IgD-negative memory B cell (primary cell): ENCODE measurements around the gene INAFM1. TPM values are rescaled to one million over a fixed set of nuclear protein-coding genes. Genes with fewer than 3 reads are reported as not detected.

Experiments used
- H3K27ac Mint-ChIP-seq, 3 donors: one replicate each; pipeline ENCODE4 v1.8.0; 2020 to 2022; ENCODE audit warnings: mild to moderate bottlenecking in 3 of 3, mixed read lengths in 3 of 3, moderate library complexity in 1 of 3
- H3K27me3 Mint-ChIP-seq: one replicate; pipeline ENCODE4 v1.8.0; 2021; ENCODE audit warnings: mixed read lengths
- H3K36me3 Mint-ChIP-seq: one replicate; pipeline ENCODE4 v1.8.0; 2020; ENCODE audit warnings: mild to moderate bottlenecking, mixed read lengths
- H3K4me1 Mint-ChIP-seq, 3 donors: one replicate each; pipeline ENCODE4 v1.8.0; 2020 to 2022; ENCODE audit warnings: mixed read lengths in 3 of 3, mild to moderate bottlenecking in 1 of 3
- H3K4me3 Mint-ChIP-seq, 4 donors: one replicate each; pipeline ENCODE4 v1.8.0; 2020 to 2022; ENCODE audit warnings: mild to moderate bottlenecking in 4 of 4, mixed read lengths in 4 of 4, moderate library complexity in 3 of 4
- H3K9me3 Mint-ChIP-seq, 3 donors: one replicate each; pipeline ENCODE4 v1.8.0; 2020 to 2021; ENCODE audit warnings: mixed read lengths in 3 of 3, mild to moderate bottlenecking in 1 of 3
- polyA plus RNA-seq: library from polyadenylated mRNA; unstranded; fragments of 300-500 nt; fragmentation: Illumina TruSeq; gene quantifications from one replicate; pipeline ENCODE4 v1.2.3, GENCODE V29; 2021

Gene INAFM1
- polyA plus RNA-seq, 1 donor from 2014 or later = 2.3 TPM

- Mint-ChIP-seq H3K4me3 (peak overlapping the region in 1 of 4 donors; percentile 26), H3K36me3 (no peaks in the 10 kb centered on the region), H3K27me3 (peaks cover 10% of the 10 kb centered on the region), H3K27ac (no peak overlapping the region), H3K4me1 (peaks cover 13 to 22% (median 14%) of the 10 kb centered on the region in 3 donors), H3K9me3 (peaks cover 0 to 5% (median 0%) of the 10 kb centered on the region in 3 donors)
Measured at GRCh38 chr19:47305309-47305751, 30.6 kb downstream of the INAFM1 start.

DNA sequence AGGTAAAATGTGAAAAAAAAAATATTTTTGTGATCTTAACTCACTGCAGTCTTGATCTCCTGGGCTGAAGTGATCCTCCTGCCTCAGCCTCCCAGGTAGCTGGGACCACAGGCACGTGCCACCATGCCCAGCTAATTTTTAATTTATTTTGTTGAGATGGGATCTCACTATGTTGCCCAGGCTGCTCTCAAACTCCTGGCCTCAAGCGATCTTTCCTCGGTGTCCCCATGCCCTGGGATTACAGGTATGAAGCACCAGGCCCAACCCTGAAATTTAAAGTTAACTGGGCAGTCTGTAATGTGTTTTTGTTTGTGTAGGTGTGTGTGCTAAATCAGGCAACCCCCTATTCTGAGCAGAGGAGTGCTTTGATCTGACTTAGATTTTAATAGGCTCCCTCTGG lies 31.6 kb downstream of the INAFM1 start:
- peaks cover 0 to 5% (median 0%) of the 10 kb centered on the region in 3 donors for H3K9me3 Mint-ChIP-seq
- no peaks in the 10 kb centered on the region for H3K36me3 Mint-ChIP-seq
- peaks cover 11% of the 10 kb centered on the region for H3K27me3 Mint-ChIP-seq
- H3K4me1 Mint-ChIP-seq = peaks cover 13 to 17% (median 13%) of the 10 kb centered on the region in 3 donors
- no peak overlapping the region for H3K4me3 Mint-ChIP-seq
- no peak overlapping the region for H3K27ac Mint-ChIP-seq

DNA sequence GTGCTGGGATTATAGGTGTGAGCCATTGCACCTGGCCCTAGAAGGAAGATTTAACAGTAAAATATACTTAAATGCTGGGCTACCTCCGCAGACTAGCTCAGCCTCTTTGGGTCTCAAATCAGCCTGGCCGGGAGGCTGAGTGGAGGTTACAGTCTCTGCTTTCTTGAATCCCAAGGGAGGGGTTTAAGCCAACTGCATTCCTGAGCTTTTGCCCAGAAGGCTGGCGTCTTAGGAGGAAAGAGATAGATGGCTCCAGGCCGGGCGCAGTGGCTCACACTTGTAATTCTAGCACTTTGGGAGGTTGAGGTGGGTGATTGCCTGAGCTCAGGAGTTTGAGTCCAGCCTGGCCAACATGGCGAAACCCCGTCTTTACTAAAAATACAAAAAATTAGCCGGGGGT lies 34.4 kb downstream of the INAFM1 start:
- Mint-ChIP-seq H3K36me3 (no peaks in the 10 kb centered on the region), H3K27ac (no peak overlapping the region), H3K9me3 (peaks cover 0 to 7% (median 0%) of the 10 kb centered on the region in 3 donors), H3K4me1 (peaks cover 3 to 6% (median 4%) of the 10 kb centered on the region in 3 donors), H3K4me3 (no peak overlapping the region), H3K27me3 (peaks cover 14% of the 10 kb centered on the region)

GRCh38 chr19:47309608-47310007 lies 34.9 kb downstream of the INAFM1 start, which contains the start of gene C5AR1:
C5AR1 (plus strand) TSS chr19:47309861; CDS start chr19:47309896, 35 bp downstream.
- H3K27me3 Mint-ChIP-seq = peaks cover 14% of the 10 kb centered on the region
- H3K4me3 Mint-ChIP-seq = no peak within 1 kb of the TSS
- H3K36me3 Mint-ChIP-seq = no peaks in the 10 kb centered on the region
- peaks cover 0 to 7% (median 0%) of the 10 kb centered on the region in 3 donors for H3K9me3 Mint-ChIP-seq
- peaks cover 3 to 6% (median 4%) of the 10 kb centered on the region in 3 donors for H3K4me1 Mint-ChIP-seq
- peak within 1 kb of the TSS in 1 of 3 donors; percentile 53 for H3K27ac Mint-ChIP-seq

- peaks cover 2% of the 10 kb centered on the region in 3 donors for H3K4me1 Mint-ChIP-seq
- no peak overlapping the region for H3K27ac Mint-ChIP-seq
- H3K27me3 Mint-ChIP-seq = peaks cover 12% of the 10 kb centered on the region
- H3K9me3 Mint-ChIP-seq = peaks cover 0 to 7% (median 3%) of the 10 kb centered on the region in 3 donors
- no peaks in the 10 kb centered on the region for H3K36me3 Mint-ChIP-seq
- H3K4me3 Mint-ChIP-seq = no peak overlapping the region
Measured at GRCh38 chr19:47310323-47310722, 35.6 kb downstream of the INAFM1 start.

- no peaks in the 10 kb centered on the region for H3K36me3 Mint-ChIP-seq
- H3K9me3 Mint-ChIP-seq = peaks cover 0 to 7% (median 3%) of the 10 kb centered on the region in 3 donors
- H3K4me1 Mint-ChIP-seq = no peaks in the 10 kb centered on the region
- peak overlapping the region in 1 of 3 donors; percentile 53 for H3K27ac Mint-ChIP-seq
- H3K4me3 Mint-ChIP-seq = peak overlapping the region in 1 of 4 donors; percentile 17
- H3K27me3 Mint-ChIP-seq = peaks cover 10% of the 10 kb centered on the region
Measured at GRCh38 chr19:47310819-47311218, 36.1 kb downstream of the INAFM1 start.

GRCh38 chr19:47312366-47313006 lies 37.8 kb downstream of the INAFM1 start:
- Mint-ChIP-seq H3K27me3 (peaks cover 7% of the 10 kb centered on the region), H3K36me3 (no peaks in the 10 kb centered on the region), H3K27ac (no peak overlapping the region), H3K4me3 (no peak overlapping the region), H3K9me3 (peaks cover 0 to 4% (median 3%) of the 10 kb centered on the region in 3 donors), H3K4me1 (no peaks in the 10 kb centered on the region)

DNA sequence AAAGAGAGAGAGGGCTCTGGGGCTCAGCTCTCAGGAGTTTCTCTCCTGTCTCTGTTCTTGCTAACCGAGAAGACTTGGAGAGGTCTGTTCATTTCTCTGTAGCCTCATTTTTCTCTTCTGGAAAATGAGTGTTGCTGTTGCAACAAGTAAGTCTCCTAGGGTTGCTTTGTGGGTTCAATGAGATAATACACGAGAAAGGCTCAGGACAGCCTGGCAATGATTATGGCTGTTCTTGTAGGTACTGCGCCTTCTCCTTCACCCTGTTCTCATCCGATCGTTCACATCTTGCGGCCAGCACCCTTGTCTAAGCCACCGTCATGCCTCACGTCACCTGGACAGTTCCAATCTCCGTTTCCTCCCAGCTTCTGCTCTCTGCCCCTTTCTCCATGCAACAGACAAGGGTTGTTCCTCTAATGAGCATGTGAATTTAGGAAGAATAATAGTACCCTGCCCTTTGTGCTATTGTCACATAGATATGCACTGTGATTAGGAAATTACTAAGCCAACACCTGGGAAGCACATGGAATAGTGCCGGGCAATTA lies 39.1 kb downstream of the INAFM1 start:
- Mint-ChIP-seq H3K27me3 (peaks cover 10% of the 10 kb centered on the region), H3K4me1 (no peaks in the 10 kb centered on the region), H3K27ac (no peak overlapping the region), H3K36me3 (no peaks in the 10 kb centered on the region), H3K9me3 (peaks cover 0 to 4% (median 3%) of the 10 kb centered on the region in 3 donors), H3K4me3 (no peak overlapping the region)

- Mint-ChIP-seq H3K9me3 (peaks cover 0 to 4% (median 3%) of the 10 kb centered on the region in 3 donors), H3K27ac (no peak overlapping the region), H3K36me3 (no peaks in the 10 kb centered on the region), H3K4me3 (no peak overlapping the region), H3K27me3 (peaks cover 8% of the 10 kb centered on the region), H3K4me1 (no peaks in the 10 kb centered on the region)
Measured at GRCh38 chr19:47315125-47315821, 40.6 kb downstream of the INAFM1 start.

GRCh38 chr19:47316513-47316912 lies 41.8 kb downstream of the INAFM1 start:
- Mint-ChIP-seq H3K27me3 (peaks cover 6% of the 10 kb centered on the region), H3K9me3 (peaks cover 0 to 4% (median 3%) of the 10 kb centered on the region in 3 donors), H3K4me1 (no peaks in the 10 kb centered on the region), H3K4me3 (no peak overlapping the region), H3K27ac (no peak overlapping the region), H3K36me3 (no peaks in the 10 kb centered on the region)

GRCh38 chr19:47319923-47320871 lies 45.5 kb downstream of the INAFM1 start:
- Mint-ChIP-seq H3K27me3 (peaks cover 9% of the 10 kb centered on the region), H3K27ac (no peak overlapping the region), H3K9me3 (peaks cover 0 to 1% (median 0%) of the 10 kb centered on the region in 3 donors), H3K4me1 (no peaks in the 10 kb centered on the region), H3K36me3 (no peaks in the 10 kb centered on the region), H3K4me3 (peak overlapping the region in 1 of 4 donors; percentile 55)

DNA sequence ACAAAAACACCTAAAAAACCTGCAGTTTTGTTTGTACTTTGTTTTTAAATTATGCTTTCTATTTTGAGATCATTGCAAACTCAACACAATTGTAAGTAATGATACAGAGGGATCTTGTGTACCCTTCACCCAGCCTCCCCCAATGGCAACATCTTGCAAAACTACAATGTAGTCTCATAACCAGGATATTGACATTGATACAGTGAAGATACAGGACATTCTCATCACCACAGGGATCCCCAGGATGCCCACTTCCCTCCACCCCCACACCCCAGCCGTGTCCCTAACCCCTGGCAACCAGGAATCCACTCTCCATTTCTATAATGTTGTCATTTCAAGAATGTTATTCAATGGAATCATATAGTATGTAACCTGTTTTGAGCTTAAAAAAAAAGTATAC lies 46.9 kb downstream of the INAFM1 start:
- Mint-ChIP-seq H3K36me3 (no peaks in the 10 kb centered on the region), H3K27ac (no peak overlapping the region), H3K4me1 (no peaks in the 10 kb centered on the region), H3K27me3 (peaks cover 15% of the 10 kb centered on the region), H3K9me3 (no peaks in the 10 kb centered on the region), H3K4me3 (no peak overlapping the region)

DNA sequence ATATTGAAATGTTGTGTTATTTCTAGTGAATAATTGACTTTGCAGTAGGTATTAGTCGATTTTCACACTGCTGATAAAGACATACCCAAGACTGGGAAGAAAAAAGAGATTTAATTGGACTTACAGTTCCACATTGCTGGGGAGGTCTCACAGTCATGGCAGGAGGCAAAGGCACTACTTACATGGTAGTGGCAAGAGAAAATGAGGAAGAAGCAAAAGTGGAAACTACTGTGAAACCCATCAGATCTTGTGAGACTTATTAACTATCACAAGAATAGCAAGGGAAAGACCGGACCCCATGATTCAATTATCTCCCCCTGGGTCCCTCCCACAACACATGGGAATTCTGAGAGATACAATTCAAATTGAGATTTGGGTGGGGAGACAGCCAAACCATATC lies 47.4 kb downstream of the INAFM1 start:
- no peak overlapping the region for H3K4me3 Mint-ChIP-seq
- no peaks in the 10 kb centered on the region for H3K9me3 Mint-ChIP-seq
- H3K27me3 Mint-ChIP-seq = peaks cover 18% of the 10 kb centered on the region
- H3K27ac Mint-ChIP-seq = no peak overlapping the region
- no peaks in the 10 kb centered on the region for H3K4me1 Mint-ChIP-seq
- no peaks in the 10 kb centered on the region for H3K36me3 Mint-ChIP-seq

DNA sequence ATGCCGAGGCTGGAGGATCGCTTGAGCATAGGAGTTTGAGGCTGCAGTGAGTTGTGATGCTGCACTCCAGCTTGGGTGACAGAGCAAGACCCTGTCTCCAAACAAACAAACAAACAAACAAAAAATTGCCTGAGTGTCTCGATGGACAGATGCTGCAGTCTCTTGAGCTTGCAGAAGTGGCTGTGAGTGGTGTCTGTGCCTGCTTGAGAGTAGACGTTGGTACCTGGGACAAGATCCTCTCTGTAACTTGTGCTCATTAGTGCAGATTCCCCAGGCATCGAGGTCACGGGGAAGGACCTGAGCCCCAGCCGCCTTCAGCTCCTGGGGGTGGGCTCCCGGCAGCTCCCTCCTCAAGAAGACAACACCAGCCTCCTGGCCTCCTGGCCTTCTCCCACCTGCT lies 48.7 kb downstream of the INAFM1 start:
- no peak overlapping the region for H3K27ac Mint-ChIP-seq
- H3K9me3 Mint-ChIP-seq = no peaks in the 10 kb centered on the region
- H3K4me3 Mint-ChIP-seq = no peak overlapping the region
- H3K4me1 Mint-ChIP-seq = no peaks in the 10 kb centered on the region
- H3K36me3 Mint-ChIP-seq = no peaks in the 10 kb centered on the region
- H3K27me3 Mint-ChIP-seq = peaks cover 18% of the 10 kb centered on the region
